ENCODE data around the gene MPND.

MPND gene

GRCh38 chr19:4304538-4305256, 38.7 kb upstream of the MPND start, which contains the start of gene FSD1:
Gene FSD1 (plus strand): TSS chr19:4304598. CDS start chr19:4304747, 149 bp downstream.
- H3K4me3 ChIP-seq (ENCODE audit: low read length): peak within 1 kb of the TSS; percentile 37
- no peaks in the 10 kb centered on the region for H3K9me3 ChIP-seq (ENCODE audit: control insufficient read depth, low read depth, low read length)
- no peaks in the 10 kb centered on the region for H3K4me1 ChIP-seq (ENCODE audit: control insufficient read depth, low read depth, low read length)
- no peaks in the 10 kb centered on the region for H3K27me3 ChIP-seq (ENCODE audit: control insufficient read depth, insufficient read depth, low read length)
- H3K9ac ChIP-seq (ENCODE audit: low read length): no peak within 1 kb of the TSS
- no peak within 1 kb of the TSS for H3K27ac ChIP-seq (ENCODE audit: low read length)
- peaks cover 10% of the 10 kb centered on the region for H3K36me3 ChIP-seq (ENCODE audit: control insufficient read depth, low read depth, low read length)

- peak overlapping the region; percentile 37 for H3K4me3 ChIP-seq (ENCODE audit: low read length)
- H3K9ac ChIP-seq (ENCODE audit: low read length): no peak overlapping the region
- peaks cover 10% of the 10 kb centered on the region for H3K36me3 ChIP-seq (ENCODE audit: control insufficient read depth, low read depth, low read length)
- no peaks in the 10 kb centered on the region for H3K9me3 ChIP-seq (ENCODE audit: control insufficient read depth, low read depth, low read length)
- no peak overlapping the region for H3K27ac ChIP-seq (ENCODE audit: low read length)
- H3K27me3 ChIP-seq (ENCODE audit: control insufficient read depth, insufficient read depth, low read length): no peaks in the 10 kb centered on the region
- H3K4me1 ChIP-seq (ENCODE audit: control insufficient read depth, low read depth, low read length): no peaks in the 10 kb centered on the region
Observed at GRCh38 chr19:4305257-4305612, 38.1 kb upstream of the MPND start.

DNA sequence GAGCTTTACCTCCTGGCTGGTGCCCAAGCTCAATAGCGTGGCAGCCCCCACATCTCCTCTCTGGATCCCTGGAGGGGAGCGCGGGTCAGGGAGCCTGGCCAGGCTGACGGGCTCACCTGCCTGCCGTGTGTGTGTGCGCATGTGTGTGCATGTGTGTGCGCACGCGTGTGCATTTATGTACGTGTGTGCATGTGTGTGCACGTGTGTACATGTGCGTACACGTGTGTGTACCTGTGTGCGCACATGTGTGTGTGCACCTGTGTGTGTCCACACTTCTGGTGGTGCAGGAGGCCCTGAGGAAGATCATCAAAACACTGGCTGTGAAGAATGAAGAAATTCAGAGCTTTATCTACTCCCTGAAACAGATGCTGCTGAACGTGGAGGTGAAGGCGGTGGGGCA, 37.7 kb upstream of the MPND start:
- Histone ChIP-seq H3K9ac (ENCODE audit: low read length) (no peak overlapping the region), H3K36me3 (ENCODE audit: control insufficient read depth, low read depth, low read length) (peaks cover 10% of the 10 kb centered on the region), H3K27me3 (ENCODE audit: control insufficient read depth, insufficient read depth, low read length) (no peaks in the 10 kb centered on the region)

DNA sequence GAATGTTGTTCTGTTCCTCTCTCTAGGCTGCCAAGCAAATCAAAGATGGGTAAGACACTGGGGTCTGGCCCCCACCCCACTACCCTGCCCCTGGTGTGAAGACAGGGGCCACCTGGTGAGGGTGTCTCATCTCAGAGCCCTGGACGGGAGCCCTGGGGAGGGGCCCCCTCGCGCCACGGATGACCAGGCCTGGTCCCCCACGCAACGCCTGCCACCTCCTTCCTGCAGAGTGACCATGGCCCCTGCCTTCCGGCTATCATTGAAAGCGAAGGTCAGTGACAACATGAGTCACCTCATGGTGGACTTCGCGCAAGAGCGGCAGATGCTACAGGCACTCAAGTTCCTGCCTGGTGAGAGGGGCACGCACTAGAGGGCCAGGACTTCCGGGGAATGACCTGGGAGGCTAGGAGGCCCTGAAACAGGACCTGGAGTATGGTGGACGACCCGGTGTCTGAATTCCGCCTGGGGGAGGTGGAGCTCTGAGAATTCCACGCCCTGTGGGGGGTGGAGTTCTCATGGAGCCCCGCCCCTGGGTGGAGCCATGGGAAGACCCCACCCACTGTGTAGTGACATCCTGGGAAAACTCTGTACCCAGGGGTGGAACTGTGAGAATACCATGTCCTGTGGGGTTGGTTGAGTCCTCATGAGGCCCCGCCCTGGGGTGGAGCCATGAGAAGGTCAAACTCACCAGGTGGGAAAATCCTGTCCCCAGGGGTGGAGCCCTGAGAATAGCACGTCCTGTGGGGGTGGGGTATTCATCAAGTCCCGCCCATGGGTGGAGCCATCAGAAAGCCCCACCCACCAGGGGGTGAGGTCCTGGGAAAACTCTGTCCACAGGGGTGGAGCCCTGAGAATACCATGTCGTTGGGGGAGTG, 32.9 kb upstream of the MPND start:
- H3K27ac ChIP-seq (ENCODE audit: low read length): no peak overlapping the region
- no peak overlapping the region for H3K9ac ChIP-seq (ENCODE audit: low read length)
- peaks cover 19% of the 10 kb centered on the region for H3K36me3 ChIP-seq (ENCODE audit: control insufficient read depth, low read depth, low read length)
- no peaks in the 10 kb centered on the region for H3K27me3 ChIP-seq (ENCODE audit: control insufficient read depth, insufficient read depth, low read length)
- H3K4me1 ChIP-seq (ENCODE audit: control insufficient read depth, low read depth, low read length): no peaks in the 10 kb centered on the region
- no peaks in the 10 kb centered on the region for H3K9me3 ChIP-seq (ENCODE audit: control insufficient read depth, low read depth, low read length)
- no peak overlapping the region for H3K4me3 ChIP-seq (ENCODE audit: low read length)

More for the DNA sequence above, 37.7 kb upstream of the MPND start:
- no peaks in the 10 kb centered on the region for H3K4me1 ChIP-seq (ENCODE audit: control insufficient read depth, low read depth, low read length)
- H3K4me3 ChIP-seq (ENCODE audit: low read length): no peak overlapping the region
- no peak overlapping the region for H3K27ac ChIP-seq (ENCODE audit: low read length)
- H3K9me3 ChIP-seq (ENCODE audit: control insufficient read depth, low read depth, low read length): no peaks in the 10 kb centered on the region

DNA sequence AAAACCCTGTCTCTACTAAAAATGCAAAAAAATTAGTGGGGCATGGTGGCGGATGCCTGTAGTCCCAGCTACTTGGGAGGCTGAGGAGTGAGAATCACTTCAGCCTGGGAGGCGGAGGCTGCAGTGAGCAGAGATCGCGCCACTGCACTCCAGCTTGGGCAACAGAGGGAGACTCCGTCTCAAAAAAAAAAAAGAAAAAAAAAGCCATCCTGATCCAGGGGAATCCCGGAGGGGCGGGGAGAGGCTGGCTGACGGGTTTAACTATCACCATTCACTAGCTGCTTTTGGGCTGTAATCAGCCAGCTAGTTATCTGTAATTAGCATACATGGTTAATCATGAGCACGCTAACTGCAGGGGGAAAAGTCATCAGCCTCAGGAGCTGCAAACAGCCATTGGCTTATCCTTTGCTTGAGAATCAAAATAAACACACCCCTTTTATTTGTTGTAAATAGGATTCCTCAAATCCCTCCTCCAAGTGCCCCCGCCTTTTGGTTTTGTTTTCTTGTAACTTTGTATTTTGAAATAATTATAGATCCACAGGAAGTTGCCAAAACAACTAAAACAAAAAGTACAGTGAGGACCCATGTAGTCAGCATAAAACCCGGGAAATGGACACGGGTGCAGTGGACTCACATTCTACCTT, 29.4 kb upstream of the MPND start:
- Histone ChIP-seq H3K4me1 (ENCODE audit: control insufficient read depth, low read depth, low read length) (no peaks in the 10 kb centered on the region), H3K9me3 (ENCODE audit: control insufficient read depth, low read depth, low read length) (no peaks in the 10 kb centered on the region), H3K4me3 (ENCODE audit: low read length) (no peak overlapping the region), H3K9ac (ENCODE audit: low read length) (no peak overlapping the region), H3K27ac (ENCODE audit: low read length) (no peak overlapping the region), H3K36me3 (ENCODE audit: control insufficient read depth, low read depth, low read length) (peaks cover 25% of the 10 kb centered on the region), H3K27me3 (ENCODE audit: control insufficient read depth, insufficient read depth, low read length) (no peaks in the 10 kb centered on the region)

GRCh38 chr19:4316956-4317355, 26.4 kb upstream of the MPND start:
- H3K9ac ChIP-seq (ENCODE audit: low read length): no peak overlapping the region
- no peaks in the 10 kb centered on the region for H3K9me3 ChIP-seq (ENCODE audit: control insufficient read depth, low read depth, low read length)
- H3K27me3 ChIP-seq (ENCODE audit: control insufficient read depth, insufficient read depth, low read length): no peaks in the 10 kb centered on the region
- H3K36me3 ChIP-seq (ENCODE audit: control insufficient read depth, low read depth, low read length): peaks cover 18% of the 10 kb centered on the region
- H3K4me1 ChIP-seq (ENCODE audit: control insufficient read depth, low read depth, low read length): no peaks in the 10 kb centered on the region
- H3K27ac ChIP-seq (ENCODE audit: low read length): no peak overlapping the region
- no peak overlapping the region for H3K4me3 ChIP-seq (ENCODE audit: low read length)

DNA sequence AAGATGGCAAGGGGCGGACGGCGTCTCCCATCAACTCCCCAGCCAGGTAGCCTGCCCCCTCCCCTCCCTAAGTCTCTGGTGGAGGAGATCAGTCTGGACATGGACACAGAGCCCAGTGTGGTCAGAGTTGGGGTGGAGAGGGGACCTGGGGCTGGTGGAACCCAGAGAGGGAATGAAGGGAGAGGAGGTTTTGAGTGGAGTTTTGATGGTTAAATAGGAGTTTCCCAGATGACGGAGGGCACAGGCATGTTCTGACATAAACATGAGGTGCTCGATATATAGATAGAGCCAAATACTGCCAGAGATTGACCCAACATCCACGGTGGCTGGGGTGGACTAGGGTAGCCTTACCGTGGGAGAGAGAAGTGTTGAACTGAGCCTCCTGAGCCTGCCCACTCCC, 24.9 kb upstream of the MPND start:
- no peak overlapping the region for H3K4me3 ChIP-seq (ENCODE audit: low read length)
- no peaks in the 10 kb centered on the region for H3K27me3 ChIP-seq (ENCODE audit: control insufficient read depth, insufficient read depth, low read length)
- H3K9ac ChIP-seq (ENCODE audit: low read length): no peak overlapping the region
- no peaks in the 10 kb centered on the region for H3K9me3 ChIP-seq (ENCODE audit: control insufficient read depth, low read depth, low read length)
- no peak overlapping the region for H3K27ac ChIP-seq (ENCODE audit: low read length)
- no peaks in the 10 kb centered on the region for H3K4me1 ChIP-seq (ENCODE audit: control insufficient read depth, low read depth, low read length)
- H3K36me3 ChIP-seq (ENCODE audit: control insufficient read depth, low read depth, low read length): peaks cover 16% of the 10 kb centered on the region

- Histone ChIP-seq H3K27me3 (ENCODE audit: control insufficient read depth, insufficient read depth, low read length) (no peaks in the 10 kb centered on the region), H3K9me3 (ENCODE audit: control insufficient read depth, low read depth, low read length) (no peaks in the 10 kb centered on the region), H3K9ac (ENCODE audit: low read length) (no peak overlapping the region), H3K36me3 (ENCODE audit: control insufficient read depth, low read depth, low read length) (peaks cover 16% of the 10 kb centered on the region), H3K4me1 (ENCODE audit: control insufficient read depth, low read depth, low read length) (no peaks in the 10 kb centered on the region), H3K4me3 (ENCODE audit: low read length) (no peak overlapping the region), H3K27ac (ENCODE audit: low read length) (no peak overlapping the region)
Observed at GRCh38 chr19:4319067-4319718, 24.2 kb upstream of the MPND start.

DNA sequence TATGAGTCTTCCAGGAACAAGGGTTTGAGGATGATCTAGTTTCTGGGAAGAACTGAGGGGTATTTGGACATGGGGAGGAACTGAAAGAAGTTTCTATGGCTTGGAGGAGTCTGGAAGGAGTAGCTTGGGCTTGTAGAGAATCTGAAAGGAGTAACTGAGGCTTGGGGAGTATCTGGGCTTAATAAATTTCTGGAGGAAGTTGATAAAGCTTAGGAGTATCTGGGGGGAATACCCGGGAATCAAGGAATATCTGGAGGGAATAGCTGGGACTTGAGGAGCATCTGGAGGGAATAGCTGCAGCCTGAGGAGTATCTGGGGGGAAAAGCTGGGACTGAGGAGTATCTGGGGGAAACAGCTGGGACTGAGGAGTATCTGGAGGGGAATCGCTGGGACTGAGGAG, 22.9 kb upstream of the MPND start:
- Histone ChIP-seq H3K4me3 (ENCODE audit: low read length) (no peak overlapping the region), H3K36me3 (ENCODE audit: control insufficient read depth, low read depth, low read length) (peaks cover 13% of the 10 kb centered on the region), H3K4me1 (ENCODE audit: control insufficient read depth, low read depth, low read length) (no peaks in the 10 kb centered on the region), H3K27me3 (ENCODE audit: control insufficient read depth, insufficient read depth, low read length) (no peaks in the 10 kb centered on the region), H3K27ac (ENCODE audit: low read length) (no peak overlapping the region), H3K9me3 (ENCODE audit: control insufficient read depth, low read depth, low read length) (no peaks in the 10 kb centered on the region), H3K9ac (ENCODE audit: low read length) (no peak overlapping the region)

- Histone ChIP-seq H3K9me3 (ENCODE audit: control insufficient read depth, low read depth, low read length) (no peaks in the 10 kb centered on the region), H3K9ac (ENCODE audit: low read length) (no peak overlapping the region), H3K27ac (ENCODE audit: low read length) (no peak overlapping the region), H3K36me3 (ENCODE audit: control insufficient read depth, low read depth, low read length) (peaks cover 6% of the 10 kb centered on the region), H3K4me1 (ENCODE audit: control insufficient read depth, low read depth, low read length) (peaks cover 3% of the 10 kb centered on the region), H3K4me3 (ENCODE audit: low read length) (no peak overlapping the region), H3K27me3 (ENCODE audit: control insufficient read depth, insufficient read depth, low read length) (no peaks in the 10 kb centered on the region)
Observed at GRCh38 chr19:4322942-4323665, 20.3 kb upstream of the MPND start.

DNA sequence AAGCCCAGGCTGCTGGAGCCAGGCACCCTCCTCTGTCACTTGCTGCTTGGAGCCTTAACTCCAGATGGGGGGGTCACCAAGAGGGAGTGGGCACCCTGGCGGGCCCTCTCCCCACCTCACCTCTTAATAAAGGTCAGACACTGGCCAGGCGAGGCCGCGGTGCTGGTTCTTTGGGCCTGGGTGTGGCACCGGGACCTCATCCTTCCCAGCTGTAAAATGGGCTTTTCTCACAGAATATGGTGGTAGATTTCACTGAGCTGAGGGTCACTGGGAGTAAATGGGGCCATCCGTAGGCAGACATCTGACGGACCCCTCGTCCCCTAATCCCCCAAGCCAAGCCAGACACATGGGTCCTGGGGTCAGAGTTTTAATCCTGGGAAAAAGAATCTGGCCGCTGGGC, 19.7 kb upstream of the MPND start:
- H3K27ac ChIP-seq (ENCODE audit: low read length): no peak overlapping the region
- no peaks in the 10 kb centered on the region for H3K27me3 ChIP-seq (ENCODE audit: control insufficient read depth, insufficient read depth, low read length)
- peaks cover 3% of the 10 kb centered on the region for H3K4me1 ChIP-seq (ENCODE audit: control insufficient read depth, low read depth, low read length)
- H3K9ac ChIP-seq (ENCODE audit: low read length): no peak overlapping the region
- H3K9me3 ChIP-seq (ENCODE audit: control insufficient read depth, low read depth, low read length): no peaks in the 10 kb centered on the region
- no peak overlapping the region for H3K4me3 ChIP-seq (ENCODE audit: low read length)
- H3K36me3 ChIP-seq (ENCODE audit: control insufficient read depth, low read depth, low read length): peaks cover under 1% of the 10 kb centered on the region
